Ovary (tissue), 3 donors: ENCODE data around the gene DNASE1L3.

ENCODE experiments used
- EP300 ChIP-seq: sonication (generic); formaldehyde crosslinking; IDR thresholded peaks from one replicate; pipeline ENCODE4 v1.6.1; 2017; ENCODE audit warnings: antibody characterized with exemption
- TF ChIP-seq, protein P1 (sequence below), 3 donors: fragments of 450-650 bp in 2 of 3; fragments of 200-600 bp in 1 of 3; IDR thresholded peaks; one replicate each; pipeline versions ENCODE4 v1.5.1 to v1.8.0; 2016 to 2022; ENCODE audit warnings: antibody characterized with exemption in 3 of 3, mild to moderate bottlenecking in 1 of 3
- donor health status: DM: no; HTN: no; CAD: no.

DNA sequence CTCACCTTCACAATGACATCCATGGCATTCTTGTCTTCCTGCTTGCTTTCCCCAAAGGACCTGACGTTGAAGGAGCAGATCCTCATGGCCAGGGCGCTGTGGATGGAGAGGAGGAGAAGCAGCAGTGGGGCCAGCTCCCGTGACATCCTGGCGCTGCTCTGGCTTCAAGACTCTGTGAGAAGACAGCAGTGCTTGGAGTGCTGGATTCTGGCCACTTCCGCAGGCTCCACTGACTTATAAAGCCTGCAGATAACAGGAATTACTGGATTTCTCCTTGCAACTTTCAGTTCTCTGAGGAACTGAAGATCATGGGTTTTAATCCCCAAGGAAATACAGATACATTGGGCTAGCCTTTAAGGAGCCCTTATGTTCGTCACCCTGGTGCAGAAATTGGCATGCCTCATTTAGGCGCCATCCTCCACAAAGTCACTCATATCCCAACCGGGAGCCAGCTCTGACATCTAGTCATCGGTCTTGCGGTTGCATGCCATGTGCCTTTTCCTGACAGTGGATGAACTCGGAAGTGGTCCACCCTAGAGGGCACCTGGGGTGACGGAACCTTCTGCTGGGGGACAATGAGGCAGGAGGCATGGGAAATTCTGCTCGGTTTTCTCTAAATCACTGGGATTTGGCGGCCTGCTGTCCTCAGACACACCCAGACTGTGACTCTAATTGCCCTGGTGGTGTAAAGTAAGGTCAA, at the start of gene DNASE1L3:
- TF ChIP-seq, protein P1, sequence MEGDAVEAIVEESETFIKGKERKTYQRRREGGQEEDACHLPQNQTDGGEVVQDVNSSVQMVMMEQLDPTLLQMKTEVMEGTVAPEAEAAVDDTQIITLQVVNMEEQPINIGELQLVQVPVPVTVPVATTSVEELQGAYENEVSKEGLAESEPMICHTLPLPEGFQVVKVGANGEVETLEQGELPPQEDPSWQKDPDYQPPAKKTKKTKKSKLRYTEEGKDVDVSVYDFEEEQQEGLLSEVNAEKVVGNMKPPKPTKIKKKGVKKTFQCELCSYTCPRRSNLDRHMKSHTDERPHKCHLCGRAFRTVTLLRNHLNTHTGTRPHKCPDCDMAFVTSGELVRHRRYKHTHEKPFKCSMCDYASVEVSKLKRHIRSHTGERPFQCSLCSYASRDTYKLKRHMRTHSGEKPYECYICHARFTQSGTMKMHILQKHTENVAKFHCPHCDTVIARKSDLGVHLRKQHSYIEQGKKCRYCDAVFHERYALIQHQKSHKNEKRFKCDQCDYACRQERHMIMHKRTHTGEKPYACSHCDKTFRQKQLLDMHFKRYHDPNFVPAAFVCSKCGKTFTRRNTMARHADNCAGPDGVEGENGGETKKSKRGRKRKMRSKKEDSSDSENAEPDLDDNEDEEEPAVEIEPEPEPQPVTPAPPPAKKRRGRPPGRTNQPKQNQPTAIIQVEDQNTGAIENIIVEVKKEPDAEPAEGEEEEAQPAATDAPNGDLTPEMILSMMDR (IDR thresholded peaks at IDR 0.05): no peak
- TF ChIP-seq EP300: no peak
